SK-N-SH (cell line): ENCODE data around the gene GTF3A. TPM values are rescaled to one million over a fixed set of nuclear protein-coding genes. Genes with fewer than 3 reads are reported as not detected.

ENCODE experiments used
- CTCF ChIA-PET: fragments of 300-600, 350-600 bp; formaldehyde crosslinking; extraction: SDS; loops from one replicate; lab custom pipeline; 2021; lab: Yijun Ruan, JAX
- POLR2A ChIA-PET: fragments of 350-600 bp; sonication (Branson Sonifier 250); formaldehyde crosslinking; extraction: SDS; loops from one replicate; lab custom pipeline; 2020; ENCODE audit warnings: antibody characterized with exemption, inconsistent platforms; lab: Yijun Ruan, JAX
- DNase-seq: peaks from one replicate; pipeline ENCODE4 v3.0.0; 2012
- H2AFZ ChIP-seq: fragments of 200-600 bp; sonication (generic); 2 replicates; pipeline ENCODE4 v1.8.1; 2016; ENCODE audit warnings: antibody characterized with exemption, mild to moderate bottlenecking, low read depth
- H3F3A ChIP-seq: fragments of 200-600 bp; sonication (generic); replicated peaks from 2 replicates; pipeline ENCODE3; 2016; ENCODE audit warnings: antibody characterized with exemption, mild to moderate bottlenecking; ENCODE audit not compliant: insufficient read depth
- H3K27ac ChIP-seq, 2 experiments: fragments of 200-500 bp in 1 of 2; fragments of 200-600 bp in 1 of 2; sonication (Bioruptor generic) in 1 of 2; sonication (generic), shearing (Covaris generic) in 1 of 2; 2 replicates each; pipeline versions ENCODE4 v1.5.1 to v1.6.1; 2014 to 2016; ENCODE audit warnings: low read depth in 2 of 2, inconsistent platforms in 1 of 2, low read length in 1 of 2, mild to moderate bottlenecking in 1 of 2, mixed read lengths in 1 of 2
- H3K27me3 ChIP-seq: fragments of 200-600 bp; sonication (generic), shearing (Covaris generic); 2 replicates; pipeline ENCODE4 v1.6.1; 2016; ENCODE audit warnings: mixed run types; ENCODE audit not compliant: insufficient read depth
- H3K36me3 ChIP-seq, 2 experiments: fragments of 200-500 bp in 1 of 2; fragments of 200-600 bp in 1 of 2; sonication (Bioruptor generic) in 1 of 2; sonication (generic) in 1 of 2; replicated peaks in 1 of 2; 2 replicates each; pipeline versions ENCODE3 to v1.5.1; 2014 to 2016; ENCODE audit warnings: low read length in 1 of 2, mild to moderate bottlenecking in 1 of 2; ENCODE audit not compliant: insufficient read depth in 2 of 2, control insufficient read depth in 1 of 2
- H3K4me1 ChIP-seq, 2 experiments: fragments of 200-500 bp in 1 of 2; fragments of 200-600 bp in 1 of 2; sonication (Bioruptor generic) in 1 of 2; sonication (generic), shearing (Covaris generic) in 1 of 2; 2 replicates each; pipeline versions ENCODE4 v1.5.1 to v1.6.1; 2014 to 2016; ENCODE audit warnings: low read depth in 1 of 2, low read length in 1 of 2, mixed run types in 1 of 2; ENCODE audit not compliant: insufficient read depth in 2 of 2, control insufficient read depth in 1 of 2
- H3K4me2 ChIP-seq: fragments of 200-600 bp; sonication (generic), shearing (Covaris generic); 2 replicates; pipeline ENCODE4 v1.6.1; 2017; ENCODE audit warnings: mixed run types
- H3K4me3 ChIP-seq, 2 experiments: fragments of 200-500 bp in 1 of 2; fragments of 200-600 bp in 1 of 2; sonication (Bioruptor generic) in 1 of 2; sonication (generic), shearing (Covaris generic) in 1 of 2; 2 replicates each; pipeline versions ENCODE4 v1.5.1 to v1.8.1; 2014 to 2016; ENCODE audit warnings: low read depth in 2 of 2, inconsistent platforms in 1 of 2, low read length in 1 of 2, mild to moderate bottlenecking in 1 of 2, mixed read lengths in 1 of 2, moderate library complexity in 1 of 2
- H3K79me2 ChIP-seq: fragments of 200-600 bp; sonication (generic); 2 replicates; pipeline ENCODE4 v1.8.1; 2017; ENCODE audit warnings: mild to moderate bottlenecking; ENCODE audit not compliant: insufficient read depth
- H3K9ac ChIP-seq: fragments of 200-600 bp; sonication (generic); 2 replicates; pipeline ENCODE4 v1.6.1; 2017; ENCODE audit warnings: mixed run types
- H3K9me2 ChIP-seq: fragments of 200-600 bp; sonication (generic); 2 replicates; pipeline ENCODE4 v1.6.1; 2017; ENCODE audit warnings: mixed run types
- H3K9me3 ChIP-seq: fragments of 200-600 bp; sonication (generic); 2 replicates; pipeline ENCODE4 v1.6.1; 2017; ENCODE audit warnings: mixed run types, mild to moderate bottlenecking, moderate library complexity
- H4K20me1 ChIP-seq: fragments of 200-600 bp; sonication (generic); 2 replicates; pipeline ENCODE4 v1.6.1; 2017; ENCODE audit warnings: mild to moderate bottlenecking, mixed run types; ENCODE audit not compliant: insufficient read depth
- CTCF ChIP-seq: fragments of 200-600 bp; sonication (generic); IDR thresholded peaks from 2 replicates; pipeline ENCODE4 v1.6.1; 2017; ENCODE audit warnings: antibody characterized with exemption, mild to moderate bottlenecking, moderate library complexity
- EP300 ChIP-seq, 2 experiments: IDR thresholded peaks; 2 replicates each; pipeline versions ENCODE4 v1.4.0 to v1.6.1; 2012; ENCODE audit warnings: borderline replicate concordance in 1 of 2, low read depth in 1 of 2, low read length in 1 of 2
- EZH2phosphoT487 ChIP-seq: fragments of 200-600 bp; sonication (generic); IDR thresholded peaks from 2 replicates; pipeline ENCODE4 v1.6.1; 2017; ENCODE audit warnings: low read depth, mixed run types, mild to moderate bottlenecking, antibody characterized with exemption, moderate library complexity, borderline replicate concordance
- GATA2 ChIP-seq: sonication (generic); formaldehyde crosslinking; IDR thresholded peaks from 2 replicates; pipeline ENCODE4 v1.5.0; 2020; ENCODE audit warnings: mild to moderate bottlenecking, missing genetic modification reagents
- IRF3 ChIP-seq: fragments of 150-350 bp; IDR thresholded peaks from 2 replicates; pipeline ENCODE4 v1.6.1; 2016; ENCODE audit warnings: mild to moderate bottlenecking, low read depth, low read length
- MAX ChIP-seq: IDR thresholded peaks from 2 replicates; pipeline ENCODE4 v1.4.0; 2012; ENCODE audit warnings: low read depth
- NFIC ChIP-seq: IDR thresholded peaks from 2 replicates; pipeline ENCODE4 v1.4.0; 2012; ENCODE audit warnings: borderline replicate concordance
- REST ChIP-seq: IDR thresholded peaks from 2 replicates; pipeline ENCODE4 v1.6.1; 2012; ENCODE audit warnings: mild to moderate bottlenecking, low read depth, low read length, moderate library complexity
- RFX5 ChIP-seq: IDR thresholded peaks from 2 replicates; pipeline ENCODE4 v1.6.1; 2012; ENCODE audit warnings: mild to moderate bottlenecking, improper control_type of control experiment, low read length
- RXRA ChIP-seq: IDR thresholded peaks from 2 replicates; pipeline ENCODE4 v1.4.0; 2012; ENCODE audit warnings: low read depth, mild to moderate bottlenecking, borderline replicate concordance
- SIN3A ChIP-seq: IDR thresholded peaks from 2 replicates; pipeline ENCODE4 v1.6.1; 2012; ENCODE audit warnings: low read depth, mild to moderate bottlenecking, low read length, moderate library complexity, borderline replicate concordance
- SMC3 ChIP-seq: IDR thresholded peaks from 2 replicates; pipeline ENCODE4 v1.6.1; 2012; ENCODE audit warnings: low read depth, low read length, improper control_type of control experiment
- TAF1 ChIP-seq: IDR thresholded peaks from 2 replicates; pipeline ENCODE4 v1.6.1; 2012; ENCODE audit warnings: low read depth, mild to moderate bottlenecking, low read length, moderate library complexity, borderline replicate concordance
- TCF12 ChIP-seq: IDR thresholded peaks from 2 replicates; pipeline ENCODE4 v1.4.0; 2012
- USF1 ChIP-seq: IDR thresholded peaks from 2 replicates; pipeline ENCODE4 v1.4.0; 2012; ENCODE audit warnings: low read depth, borderline replicate concordance
- USF2 ChIP-seq: fragments of 150-350 bp; IDR thresholded peaks from 2 replicates; pipeline ENCODE4 v1.6.1; 2017; ENCODE audit warnings: antibody characterized with exemption, low read length, low read depth, borderline replicate concordance
- YY1 ChIP-seq: IDR thresholded peaks from 2 replicates; pipeline ENCODE4 v1.4.0; 2012; ENCODE audit warnings: low read depth, mild to moderate bottlenecking
- ZBTB33 ChIP-seq: IDR thresholded peaks from 2 replicates; pipeline ENCODE4 v1.4.0; 2012; ENCODE audit warnings: low read depth, borderline replicate concordance
- WGBS: methylation state at CpG from one replicate; pipeline ENCODE4 v1.1.6; 2017; ENCODE audit warnings: low lambda C conversion rate; 5-methylcytosine and 5-hydroxymethylcytosine counted together
- polyA plus RNA-seq, 3 experiments: library from polyadenylated mRNA; depleted of rRNA; stranded (reverse); fragments of >200 nt; gene quantifications; 2 replicates each; pipeline ENCODE4 v1.2.3, GENCODE V29; 2012

GTF3A gene
- polyA plus RNA-seq, 1 of the 3 experiments (the other 2 are of a cell fraction), result 75.4 TPM

GRCh38 chr13:27415116-27415515, 9.3 kb upstream of the GTF3A start:
- Histone ChIP-seq H3K27ac (no peak overlapping the region), H3K9me3 (no peaks in the 10 kb centered on the region), H4K20me1 (no peaks in the 10 kb centered on the region), H3K36me3 (no peaks in the 10 kb centered on the region), H3F3A (no peaks in the 10 kb centered on the region), H3K4me3 (no peak overlapping the region), H3K79me2 (no peaks in the 10 kb centered on the region), H3K4me1 (no peaks in the 10 kb centered on the region), H2AFZ (no peak overlapping the region), H3K4me2 (no peak overlapping the region), H3K9ac (no peak overlapping the region), H3K27me3 (peaks cover 44% of the 10 kb centered on the region), H3K9me2 (no peaks in the 10 kb centered on the region)
- TF ChIP-seq ZBTB33 (no peak), RFX5 (no peak), EP300 (IDR thresholded peaks at IDR 0.05; ENCODE audit: borderline replicate concordance in 1 of 2, low read depth in 1 of 2, low read length in 1 of 2) (no peak), IRF3 (no peak), GATA2 (CRISPR knock-in tag) (no peak), SIN3A (no peak), EZH2phosphoT487 (no peak), NFIC (no peak), CTCF (no peak), USF2 (no peak), YY1 (no peak), TAF1 (no peak), TCF12 (no peak), SMC3 (no peak), REST (no peak), USF1 (no peak), RXRA (no peak), MAX (no peak)
- POLR2A ChIA-PET, result no interaction called here
- WGBS, result 31% methylated on average over 1 of the region's 1 CpG
- CTCF ChIA-PET, result interaction anchor here (1.0 to 1.6 kb wide), 3 partner anchors 9 to 415 kb away, joined by 3 to 6 read pairs (median 4); no protein-coding TSS in a partner anchor
- DNase-seq, result no peak
